Uterus (tissue), 4 donors: ENCODE measurements around the gene LPP. TPM values are rescaled to one million over a fixed set of nuclear protein-coding genes. Genes with fewer than 3 reads are reported as not detected.

Source experiments
- DNase-seq, 2 donors: peaks; one replicate each; pipeline ENCODE4 v3.0.0-alpha.2; 2019 to 2020
- H3K27ac ChIP-seq, 2 donors: fragments of 200-600 bp; sonication (generic); 1 replicate in 1 of 2; 2 replicates in 1 of 2; pipeline ENCODE4 v1.5.1; 2016 to 2018
- H3K27me3 ChIP-seq, 2 donors: fragments of 200-600 bp; sonication (generic); one replicate each; pipeline ENCODE4 v1.5.1; 2018 to 2019; ENCODE audit warnings: control low read depth in 1 of 2
- H3K36me3 ChIP-seq, 2 donors: fragments of 200-600 bp; sonication (generic); one replicate each; pipeline ENCODE4 v1.5.1; 2019; ENCODE audit warnings: control low read depth in 1 of 2
- H3K4me1 ChIP-seq, 2 donors: fragments of 200-600 bp; sonication (generic); one replicate each; pipeline ENCODE4 v1.5.1; 2018 to 2019; ENCODE audit warnings: control low read depth in 1 of 2
- H3K4me3 ChIP-seq, 2 donors: fragments of 200-600 bp; sonication (generic); 1 replicate in 1 of 2; 2 replicates in 1 of 2; pipeline ENCODE4 v1.5.1; 2018 to 2019; ENCODE audit warnings: mild to moderate bottlenecking in 1 of 2
- H3K9me3 ChIP-seq, 2 donors: fragments of 200-600 bp; sonication (generic); one replicate each; pipeline ENCODE4 v1.5.1; 2019; ENCODE audit warnings: control low read depth in 1 of 2
- CTCF ChIP-seq, 4 experiments: fragments of 200-600 bp in 2 of 4; fragments of 450-650 bp in 2 of 4; sonication (generic) in 2 of 4; IDR thresholded peaks; one replicate each; pipeline ENCODE4 v1.5.1; 2016 to 2019; ENCODE audit warnings: antibody characterized with exemption in 4 of 4, mild to moderate bottlenecking in 2 of 4, moderate library complexity in 1 of 4
- POLR2A ChIP-seq, 2 donors: fragments of 450-650 bp; IDR thresholded peaks; one replicate each; pipeline ENCODE4 v1.6.1; 2016; ENCODE audit warnings: antibody characterized with exemption in 2 of 2, mild to moderate bottlenecking in 1 of 2, moderate library complexity in 1 of 2
- intact Hi-C: fragments of 100-400 bp; cut with DNase I; formaldehyde crosslinking; loops from one replicate; pipeline ENCODE4 v1.15.1; 2023; ENCODE audit warnings: low total_unique reads
- total RNA-seq, 4 donors: library from RNA; depleted of rRNA in 3 of 4; stranded (reverse); fragments of >200 nt in 3 of 4; gene quantifications; one replicate each; pipeline versions ENCODE4 v1.1.0 to v1.2.4, GENCODE V29; 2014 to 2023
- donor health status: DM: yes; HTN: yes; CAD: no.

LPP gene
- total RNA-seq, 4 donors from 2014 or later, result 180 to 1,374 (median 712) TPM

DNA sequence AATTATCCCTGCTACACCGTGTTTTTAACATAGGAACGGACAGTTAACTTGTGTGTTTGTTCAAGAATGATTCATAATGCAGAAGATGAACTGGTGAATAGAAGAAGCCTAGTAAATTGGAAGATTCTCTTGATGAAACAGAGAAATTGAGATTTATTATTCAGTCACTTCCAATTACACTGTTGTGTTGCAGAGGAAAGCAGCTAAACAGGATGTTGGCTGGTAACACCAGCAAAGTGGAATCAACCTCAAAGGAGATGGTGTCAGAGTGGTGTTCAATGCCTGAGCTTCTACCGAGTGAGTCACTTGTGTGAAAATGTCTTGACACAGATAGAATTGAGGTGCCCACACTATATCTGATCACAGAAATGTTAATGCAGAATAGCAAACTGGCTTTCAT is 399.6 kb downstream of the LPP start:
- no peaks in the 10 kb centered on the region for H3K9me3 ChIP-seq
- H3K36me3 ChIP-seq, result no peaks in the 10 kb centered on the region
- H3K27me3 ChIP-seq, result no peaks in the 10 kb centered on the region
- H3K4me1 ChIP-seq, result peaks cover 0 to 8% of the 10 kb centered on the region in 2 donors
- intact Hi-C loops, result no loop called here
- no peak for DNase-seq
- TF ChIP-seq POLR2A (IDR thresholded peaks at IDR 0.05), result no peak
- TF ChIP-seq CTCF (IDR thresholded peaks at IDR 0.05), result no peak
- no peak overlapping the region for H3K4me3 ChIP-seq
- no peak overlapping the region for H3K27ac ChIP-seq

GRCh38 chr3:188554404-188554803 is 400.4 kb downstream of the LPP start:
- no peaks in the 10 kb centered on the region for H3K36me3 ChIP-seq
- H3K4me3 ChIP-seq, result no peak overlapping the region
- intact Hi-C loops, result no loop called here
- no peak overlapping the region for H3K27ac ChIP-seq
- DNase-seq, result peak in 1 of 2 donors; percentile 26
- no peaks in the 10 kb centered on the region for H3K9me3 ChIP-seq
- peaks cover 0 to 8% of the 10 kb centered on the region in 2 donors for H3K4me1 ChIP-seq
- H3K27me3 ChIP-seq, result no peaks in the 10 kb centered on the region
- TF ChIP-seq CTCF (IDR thresholded peaks at IDR 0.05), result no peak
- no peak for TF ChIP-seq POLR2A (IDR thresholded peaks at IDR 0.05)

- Histone ChIP-seq H3K9me3 (no peaks in the 10 kb centered on the region), H3K27ac (no peak overlapping the region), H3K4me3 (no peak overlapping the region), H3K4me1 (peaks cover 0 to 10% of the 10 kb centered on the region in 2 donors), H3K36me3 (no peaks in the 10 kb centered on the region), H3K27me3 (no peaks in the 10 kb centered on the region)
- no peak for DNase-seq
- intact Hi-C loops, result no loop called here
- TF ChIP-seq CTCF (IDR thresholded peaks at IDR 0.05), result no peak
- no peak for TF ChIP-seq POLR2A (IDR thresholded peaks at IDR 0.05)
Measured at GRCh38 chr3:188557235-188557634, 403.3 kb downstream of the LPP start.

DNA sequence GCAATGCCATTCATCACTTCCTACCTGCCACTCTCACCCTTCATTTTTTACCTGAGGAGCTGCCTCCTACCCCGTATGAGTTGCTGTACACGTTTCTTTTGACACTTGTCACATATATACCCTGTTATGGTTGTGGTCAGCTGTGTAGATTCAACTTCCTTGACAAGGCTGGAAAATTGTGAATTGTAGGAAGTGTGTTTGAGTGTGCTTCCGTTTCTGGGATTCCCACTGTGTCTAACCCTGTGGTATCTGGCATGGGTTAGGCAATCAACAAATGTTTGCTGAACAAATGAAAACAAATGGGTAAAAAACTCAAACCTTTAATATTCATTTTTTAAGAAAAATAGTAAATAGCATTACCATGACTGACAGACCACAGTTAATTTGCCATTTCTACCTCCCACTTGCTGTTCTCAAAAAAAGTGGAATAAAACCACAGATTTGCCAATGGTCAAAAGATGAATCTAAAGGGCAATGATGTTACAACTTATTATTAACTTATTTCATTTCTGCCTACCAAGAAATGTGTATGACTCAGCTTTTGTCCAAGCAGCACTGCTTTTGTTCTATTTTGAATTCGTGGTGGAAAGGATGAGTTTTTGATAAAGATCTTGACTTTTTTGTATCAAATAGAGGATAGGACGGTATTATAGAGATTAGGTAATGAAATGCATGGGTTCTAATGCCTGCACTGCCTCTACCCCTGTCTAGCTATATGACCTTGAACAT is 404.6 kb downstream of the LPP start:
- TF ChIP-seq CTCF (IDR thresholded peaks at IDR 0.05) (no peak), POLR2A (IDR thresholded peaks at IDR 0.05) (no peak)
- no peaks in the 10 kb centered on the region for H3K9me3 ChIP-seq
- H3K4me3 ChIP-seq, result no peak overlapping the region
- DNase-seq, result no peak
- intact Hi-C loops, result no loop called here
- H3K36me3 ChIP-seq, result no peaks in the 10 kb centered on the region
- no peak overlapping the region for H3K27ac ChIP-seq
- no peaks in the 10 kb centered on the region for H3K27me3 ChIP-seq
- H3K4me1 ChIP-seq, result peaks cover 0 to 16% of the 10 kb centered on the region in 2 donors

GRCh38 chr3:188559072-188559429 is 405.1 kb downstream of the LPP start:
- Histone ChIP-seq H3K27me3 (no peaks in the 10 kb centered on the region), H3K36me3 (no peaks in the 10 kb centered on the region), H3K27ac (no peak overlapping the region), H3K4me1 (peaks cover 0 to 16% of the 10 kb centered on the region in 2 donors), H3K9me3 (no peaks in the 10 kb centered on the region), H3K4me3 (no peak overlapping the region)
- no peak for TF ChIP-seq POLR2A (IDR thresholded peaks at IDR 0.05)
- no peak for TF ChIP-seq CTCF (IDR thresholded peaks at IDR 0.05)
- no peak for DNase-seq
- intact Hi-C loops, result no loop called here
